B cell (primary cell): ENCODE measurements around the gene C19orf47. TPM values are rescaled to one million over a fixed set of nuclear protein-coding genes. Genes with fewer than 3 reads are reported as not detected.

Experiments
- ATAC-seq: fragments of 200-7000 bp; cut with Tn5 transposase; one replicate; pipeline ENCODE4 v1.10.0; 2021; ENCODE audit warnings: low read depth, mild to moderate bottlenecking, moderate number of reproducible peaks, moderate library complexity
- CTCF ChIA-PET: fragments of 350-600 bp; sonication (Branson Sonifier 250); formaldehyde crosslinking; loops from one replicate; lab custom pipeline; 2021; ENCODE audit warnings: antibody characterized with exemption, inconsistent platforms; lab: Charles Lee
- POLR2A ChIA-PET: fragments of 350-600 bp; sonication (Branson Sonifier 250); formaldehyde crosslinking; loops from one replicate; lab custom pipeline; 2021; ENCODE audit warnings: antibody characterized with exemption; lab: Charles Lee
- DNase-seq: peaks from one replicate; pipeline ENCODE4 v3.0.0; 2013
- H2AFZ ChIP-seq: 2 replicates; pipeline ENCODE4 v1.6.1; 2012; ENCODE audit warnings: mild to moderate bottlenecking, low read depth, low read length; ENCODE audit not compliant: insufficient read depth, poor library complexity, severe bottlenecking
- H3K27ac ChIP-seq, 2 donors: 1 replicate in 1 of 2; 2 replicates in 1 of 2; pipeline ENCODE4 v1.5.1; 2012 to 2013; ENCODE audit warnings: low read length in 2 of 2, mild to moderate bottlenecking in 2 of 2, moderate library complexity in 1 of 2
- H3K27me3 ChIP-seq, 4 experiments: fragments of 200-600 bp in 1 of 4; sonication (generic) in 1 of 4; replicated peaks in 1 of 4; 1 replicate in 2 of 4; 2 replicates in 2 of 4; pipeline versions ENCODE4 v1.6.1 to v1.7.0; 2013 to 2016; ENCODE audit warnings: low read length in 3 of 4, mild to moderate bottlenecking in 2 of 4, mixed read lengths in 1 of 4, moderate library complexity in 1 of 4; ENCODE audit not compliant: insufficient read depth in 4 of 4, control insufficient read depth in 3 of 4; ENCODE audit errors: control extremely low read depth in 1 of 4
- H3K36me3 ChIP-seq, 2 experiments: replicated peaks in 1 of 2; 1 replicate in 1 of 2; 2 replicates in 1 of 2; pipeline versions ENCODE4 v1.6.1 to v1.7.1; 2013; ENCODE audit warnings: low read length in 1 of 2; ENCODE audit not compliant: insufficient read depth in 2 of 2, control insufficient read depth in 1 of 2; ENCODE audit errors: control extremely low read depth in 1 of 2, extremely low read depth in 1 of 2
- H3K4me1 ChIP-seq, 2 donors: fragments of 200-600 bp in 1 of 2; sonication (generic) in 1 of 2; 1 replicate in 1 of 2; 2 replicates in 1 of 2; pipeline versions ENCODE4 v1.5.1 to v1.6.1; 2013 to 2017; ENCODE audit warnings: low read length in 2 of 2; ENCODE audit not compliant: control insufficient read depth in 2 of 2, insufficient read depth in 2 of 2
- H3K4me2 ChIP-seq: replicated peaks from 2 replicates; pipeline ENCODE3; 2012; ENCODE audit warnings: mild to moderate bottlenecking, low read depth, low read length; ENCODE audit not compliant: poor library complexity, severe bottlenecking
- H3K4me3 ChIP-seq, 5 experiments: fragments of 200-600 bp in 1 of 5; sonication (generic) in 1 of 5; 1 replicate in 3 of 5; 2 replicates in 2 of 5; pipeline versions ENCODE4 v1.5.1 to v1.7.0; 2011 to 2016; ENCODE audit warnings: low read length in 4 of 5, mild to moderate bottlenecking in 4 of 5, low read depth in 2 of 5, control low read depth in 1 of 5, moderate library complexity in 1 of 5; ENCODE audit not compliant: insufficient read depth in 1 of 5; ENCODE audit errors: control extremely low read depth in 1 of 5, extremely low read depth in 1 of 5
- H3K79me2 ChIP-seq: fragments of 200-600 bp; sonication (generic); one replicate; pipeline ENCODE4 v1.6.0; 2016; ENCODE audit warnings: low read length; ENCODE audit not compliant: control insufficient read depth, insufficient read depth
- H3K9ac ChIP-seq: fragments of 200-600 bp; sonication (generic); 2 replicates; pipeline ENCODE4 v1.6.1; 2017; ENCODE audit warnings: mild to moderate bottlenecking, low read length, moderate library complexity
- H3K9me3 ChIP-seq, 3 donors: one replicate each; pipeline versions ENCODE4 v1.6.1 to v1.7.1; 2013; ENCODE audit warnings: low read length in 2 of 3; ENCODE audit not compliant: control insufficient read depth in 2 of 3, insufficient read depth in 1 of 3; ENCODE audit errors: control extremely low read depth in 1 of 3
- H4K20me1 ChIP-seq: 2 replicates; pipeline ENCODE4 v1.6.0; 2012; ENCODE audit warnings: mild to moderate bottlenecking, low read length; ENCODE audit not compliant: insufficient read depth, control insufficient read depth, poor library complexity, severe bottlenecking
- H3K27ac Mint-ChIP-seq: one replicate; pipeline ENCODE4 v1.8.0; 2021; ENCODE audit warnings: mixed read lengths
- H3K27me3 Mint-ChIP-seq: one replicate; pipeline ENCODE4 v1.8.0; 2021; ENCODE audit warnings: mixed read lengths
- H3K4me1 Mint-ChIP-seq: one replicate; pipeline ENCODE4 v1.8.0; 2021; ENCODE audit warnings: mixed read lengths
- H3K4me3 Mint-ChIP-seq: one replicate; pipeline ENCODE4 v1.8.0; 2021; ENCODE audit warnings: mixed read lengths
- H3K9me3 Mint-ChIP-seq: one replicate; pipeline ENCODE4 v1.8.0; 2022; ENCODE audit warnings: mixed read lengths; ENCODE audit not compliant: insufficient read depth
- CTCF ChIP-seq: fragments of 200-600 bp; IDR thresholded peaks from one replicate; pipeline ENCODE4 v1.8.0; 2022; ENCODE audit warnings: antibody characterized with exemption, mild to moderate bottlenecking
- EZH2 ChIP-seq: IDR thresholded peaks from 2 replicates; pipeline ENCODE4 v1.6.1; 2012; ENCODE audit warnings: borderline replicate concordance, low read depth, mild to moderate bottlenecking, moderate library complexity, low read length; ENCODE audit not compliant: insufficient read depth, poor library complexity, severe bottlenecking
- WGBS: methylation state at CpG from one replicate; pipeline ENCODE4 v1.1.5; 2013; ENCODE audit warnings: missing lambda C conversion rate; ENCODE audit not compliant: insufficient coverage; 5-methylcytosine and 5-hydroxymethylcytosine counted together
- intact Hi-C: fragments of 100-400 bp; cut with micrococcal nuclease; formaldehyde crosslinking; loops from one replicate; pipeline ENCODE4 v1.10.0; 2022
- polyA plus RNA-seq: library from polyadenylated mRNA; depleted of rRNA; stranded (reverse); fragments of >200 nt; gene quantifications from 2 replicates; pipeline ENCODE4 v1.2.3, GENCODE V29; 2012
- total RNA-seq, 2 donors: library from RNA; stranded (reverse); fragments of 120-200 nt in 1 of 2; gene quantifications; 1 replicate in 1 of 2; 2 replicates in 1 of 2; pipeline versions ENCODE4 v1.2.3 to v1.2.4, GENCODE V29; 2013 to 2022

C19orf47 gene
- total and polyA plus RNA-seq, 2 donors (not counting 1 experiment from before 2014, with no cell fraction given), result 12.7 to 16.7 TPM

- H3K27ac Mint-ChIP-seq, result peak overlapping the region; percentile 53
- no peaks in the 10 kb centered on the region for H3K9me3 ChIP-seq
- TF ChIP-seq EZH2, result no peak
- no peak for TF ChIP-seq CTCF
- H3K4me1 Mint-ChIP-seq, result peaks cover 34% of the 10 kb centered on the region
- ATAC-seq, result peak; percentile 92
- H3K79me2 ChIP-seq, result peaks cover 23% of the 10 kb centered on the region
- no peaks in the 10 kb centered on the region for H3K27me3 Mint-ChIP-seq
- DNase-seq, result peak; percentile 82
- peaks cover 44% of the 10 kb centered on the region for H4K20me1 ChIP-seq
- ChIA-PET CTCF (interaction anchor here (1.5 kb wide), 1 partner anchor 62 kb away, joined by 3 read pairs; no protein-coding TSS in a partner anchor), POLR2A (interaction anchor here (0.6 kb wide), 2 partner anchors 10 to 262 kb away, joined by 3 to 5 read pairs; partner anchors contain the start of genes C19orf47 and PLD3)
- intact Hi-C loops, result no loop called here
- H3K27ac ChIP-seq, result no peak overlapping the region
- WGBS, result 0% methylated on average over 1 of the region's 5 CpGs
- no peak overlapping the region for H2AFZ ChIP-seq
- no peaks in the 10 kb centered on the region for H3K9me3 Mint-ChIP-seq
- H3K4me3 ChIP-seq, result no peak overlapping the region
- H3K27me3 ChIP-seq, result no peaks in the 10 kb centered on the region
- H3K9ac ChIP-seq, result no peak overlapping the region
- H3K4me3 Mint-ChIP-seq, result peak overlapping the region; percentile 32
- H3K4me2 ChIP-seq, result peak overlapping the region; percentile 53
- no peaks in the 10 kb centered on the region for H3K36me3 ChIP-seq
- H3K4me1 ChIP-seq, result peaks cover 7 to 19% of the 10 kb centered on the region in 2 donors
Measured at GRCh38 chr19:40358773-40359172, 10.6 kb upstream of the C19orf47 start.

- Mint-ChIP-seq H3K9me3 (no peaks in the 10 kb centered on the region), H3K27me3 (no peaks in the 10 kb centered on the region), H3K4me3 (no peak overlapping the region), H3K27ac (no peak overlapping the region), H3K4me1 (peaks cover 34% of the 10 kb centered on the region)
- intact Hi-C loops, result no loop called here
- no CpG with 5 or more reads among the region's 3 CpGs for WGBS
- H3K9me3 ChIP-seq, result no peaks in the 10 kb centered on the region
- ChIA-PET CTCF (interaction anchor here (1.4 kb wide), 1 partner anchor 63 kb away, joined by 3 read pairs; no protein-coding TSS in a partner anchor), POLR2A (no interaction called here)
- peaks cover 7 to 19% of the 10 kb centered on the region in 2 donors for H3K4me1 ChIP-seq
- H3K27ac ChIP-seq, result no peak overlapping the region
- no peak overlapping the region for H3K4me2 ChIP-seq
- no peak for DNase-seq
- ATAC-seq, result no peak
- H3K4me3 ChIP-seq, result no peak overlapping the region
- no peaks in the 10 kb centered on the region for H3K27me3 ChIP-seq
- no peak overlapping the region for H2AFZ ChIP-seq
- TF ChIP-seq CTCF (no peak), EZH2 (no peak)
- H3K79me2 ChIP-seq, result peaks cover 23% of the 10 kb centered on the region
- H3K36me3 ChIP-seq, result no peaks in the 10 kb centered on the region
- no peak overlapping the region for H3K9ac ChIP-seq
- H4K20me1 ChIP-seq, result peaks cover 44% of the 10 kb centered on the region
Measured at GRCh38 chr19:40357640-40358039, 9.4 kb upstream of the C19orf47 start.
